Glutamatergic neuron (in vitro differentiated cells): Measurements from ENCODE around the gene CRAT. TPM values are rescaled to one million over a fixed set of nuclear protein-coding genes. Genes with fewer than 3 reads are reported as not detected.

Experiments used
- DNase-seq: peaks from one replicate; pipeline ENCODE4 v3.0.0; 2022
- H3K27ac Mint-ChIP-seq: one replicate; pipeline ENCODE4 v1.8.0; 2020; ENCODE audit warnings: mild to moderate bottlenecking, mixed read lengths, inconsistent platforms; ENCODE audit not compliant: unreplicated experiment
- H3K27me3 Mint-ChIP-seq: one replicate; pipeline ENCODE4 v1.8.0; 2020; ENCODE audit warnings: mild to moderate bottlenecking, moderate library complexity, mixed read lengths, inconsistent platforms; ENCODE audit not compliant: unreplicated experiment
- H3K36me3 Mint-ChIP-seq: one replicate; pipeline ENCODE4 v1.8.0; 2020; ENCODE audit warnings: mild to moderate bottlenecking, mixed read lengths, inconsistent platforms; ENCODE audit not compliant: unreplicated experiment
- H3K4me1 Mint-ChIP-seq: one replicate; pipeline ENCODE4 v1.8.0; 2020; ENCODE audit warnings: mild to moderate bottlenecking, low read depth, mixed read lengths, inconsistent platforms; ENCODE audit not compliant: unreplicated experiment
- H3K4me3 Mint-ChIP-seq: one replicate; pipeline ENCODE4 v1.8.0; 2020; ENCODE audit warnings: mild to moderate bottlenecking, mixed read lengths, inconsistent platforms; ENCODE audit not compliant: unreplicated experiment
- H3K9me3 Mint-ChIP-seq: one replicate; pipeline ENCODE4 v1.8.0; 2020; ENCODE audit warnings: mild to moderate bottlenecking, moderate library complexity, mixed read lengths, inconsistent platforms; ENCODE audit not compliant: unreplicated experiment
- CTCF ChIP-seq: fragments of 200-600 bp; sonication (generic); IDR thresholded peaks from one replicate; pipeline ENCODE4 v1.5.0; 2021; ENCODE audit not compliant: partially characterized antibody, unreplicated experiment
- total RNA-seq: library from RNA; stranded (reverse); fragmentation: NEBNext Ultra II Directional; extraction: Animal tissue kit (Norgen Biotek cat#: 25700); gene quantifications from one replicate; pipeline ENCODE4 v1.2.1, GENCODE V29; 2021; ENCODE audit not compliant: unreplicated experiment

Gene CRAT
- total RNA-seq, 1 donor from 2014 or later, result 95.8 TPM

GRCh38 chr9:129068110-129068509 lies 42.5 kb downstream of the CRAT start:
- H3K36me3 Mint-ChIP-seq, result no peaks in the 10 kb centered on the region
- no peaks in the 10 kb centered on the region for H3K9me3 Mint-ChIP-seq
- H3K4me3 Mint-ChIP-seq, result no peak overlapping the region
- TF ChIP-seq CTCF, result no peak
- peaks cover 2% of the 10 kb centered on the region for H3K27me3 Mint-ChIP-seq
- no peak for DNase-seq
- H3K27ac Mint-ChIP-seq, result no peak overlapping the region
- H3K4me1 Mint-ChIP-seq, result peaks cover 10% of the 10 kb centered on the region

- Mint-ChIP-seq H3K9me3 (no peaks in the 10 kb centered on the region), H3K27ac (no peak overlapping the region), H3K36me3 (no peaks in the 10 kb centered on the region), H3K4me3 (no peak overlapping the region), H3K4me1 (peaks cover 8% of the 10 kb centered on the region), H3K27me3 (peaks cover 2% of the 10 kb centered on the region)
- no peak for DNase-seq
- no peak for TF ChIP-seq CTCF
These were observed 46.1 kb downstream of the CRAT start for GRCh38 chr9:129064499-129064908.

- H3K27me3 Mint-ChIP-seq, result peaks cover 2% of the 10 kb centered on the region
- no peak for DNase-seq
- no peak for TF ChIP-seq CTCF
- H3K4me1 Mint-ChIP-seq, result peaks cover 4% of the 10 kb centered on the region
- H3K36me3 Mint-ChIP-seq, result no peaks in the 10 kb centered on the region
- H3K27ac Mint-ChIP-seq, result no peak overlapping the region
- no peak overlapping the region for H3K4me3 Mint-ChIP-seq
- H3K9me3 Mint-ChIP-seq, result no peaks in the 10 kb centered on the region
These were observed 47.5 kb downstream of the CRAT start for GRCh38 chr9:129063061-129063460.

GRCh38 chr9:129060991-129061390 lies 49.6 kb downstream of the CRAT start:
- Mint-ChIP-seq H3K27ac (no peak overlapping the region), H3K27me3 (peaks cover 2% of the 10 kb centered on the region), H3K4me1 (peaks cover 4% of the 10 kb centered on the region), H3K9me3 (no peaks in the 10 kb centered on the region), H3K4me3 (no peak overlapping the region), H3K36me3 (no peaks in the 10 kb centered on the region)
- DNase-seq, result no peak
- TF ChIP-seq CTCF, result no peak

- Mint-ChIP-seq H3K27me3 (no peaks in the 10 kb centered on the region), H3K9me3 (no peaks in the 10 kb centered on the region), H3K36me3 (no peaks in the 10 kb centered on the region), H3K27ac (no peak overlapping the region), H3K4me1 (peaks cover 4% of the 10 kb centered on the region), H3K4me3 (no peak overlapping the region)
- DNase-seq, result no peak
- TF ChIP-seq CTCF, result no peak
These were observed 50.5 kb downstream of the CRAT start for GRCh38 chr9:129059796-129060785.
